ENCODE results near the gene PPP1R10.
A peak's percentile ranks its signal among the peaks of the same experiment; 100 is the strongest.

DNA sequence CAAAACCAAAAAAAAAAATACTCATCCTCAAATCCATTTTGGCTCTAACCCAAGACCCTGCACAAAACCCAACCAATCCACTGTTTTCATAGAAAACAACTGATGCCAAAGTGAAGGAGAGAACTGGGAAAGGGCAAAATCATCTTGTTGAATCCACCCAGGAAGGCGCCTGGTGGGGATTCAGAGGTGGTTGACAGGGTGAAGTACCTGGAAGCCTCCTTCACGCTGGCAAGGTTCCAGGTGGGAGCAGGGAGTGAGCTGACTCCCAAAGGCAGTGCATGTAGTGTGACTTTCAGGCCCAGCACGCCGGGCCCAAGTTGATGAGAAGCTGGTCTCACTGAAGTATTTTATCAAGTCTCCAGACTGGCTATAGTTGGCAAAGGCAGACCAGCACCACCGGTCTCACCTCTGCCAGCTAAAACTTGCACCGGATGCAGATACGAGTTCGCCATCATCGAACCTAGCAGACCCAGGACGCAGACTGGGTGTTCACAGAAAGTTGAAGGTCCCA, 16.5 kb downstream of the PPP1R10 start:
- TF ChIP-seq, protein P1, sequence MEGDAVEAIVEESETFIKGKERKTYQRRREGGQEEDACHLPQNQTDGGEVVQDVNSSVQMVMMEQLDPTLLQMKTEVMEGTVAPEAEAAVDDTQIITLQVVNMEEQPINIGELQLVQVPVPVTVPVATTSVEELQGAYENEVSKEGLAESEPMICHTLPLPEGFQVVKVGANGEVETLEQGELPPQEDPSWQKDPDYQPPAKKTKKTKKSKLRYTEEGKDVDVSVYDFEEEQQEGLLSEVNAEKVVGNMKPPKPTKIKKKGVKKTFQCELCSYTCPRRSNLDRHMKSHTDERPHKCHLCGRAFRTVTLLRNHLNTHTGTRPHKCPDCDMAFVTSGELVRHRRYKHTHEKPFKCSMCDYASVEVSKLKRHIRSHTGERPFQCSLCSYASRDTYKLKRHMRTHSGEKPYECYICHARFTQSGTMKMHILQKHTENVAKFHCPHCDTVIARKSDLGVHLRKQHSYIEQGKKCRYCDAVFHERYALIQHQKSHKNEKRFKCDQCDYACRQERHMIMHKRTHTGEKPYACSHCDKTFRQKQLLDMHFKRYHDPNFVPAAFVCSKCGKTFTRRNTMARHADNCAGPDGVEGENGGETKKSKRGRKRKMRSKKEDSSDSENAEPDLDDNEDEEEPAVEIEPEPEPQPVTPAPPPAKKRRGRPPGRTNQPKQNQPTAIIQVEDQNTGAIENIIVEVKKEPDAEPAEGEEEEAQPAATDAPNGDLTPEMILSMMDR (IDR thresholded peaks at IDR 0.05; ENCODE audit: low read depth, low read length): no peak
- peak; percentile 13 for TF ChIP-seq POLR2A (IDR thresholded peaks at IDR 0.05; ENCODE audit: extremely low read depth, insufficient read length)
- no peak for TF ChIP-seq MYC (IDR thresholded peaks at IDR 0.05; ENCODE audit: low read depth, low read length)
